Central memory CD4-positive, alpha-beta T cell (primary cell): ENCODE measurements around the gene FSD1.
A peak's percentile ranks its signal among the peaks of the same experiment; 100 is the strongest.
"Not testable (repeated sequence)": the region's sequence is repeated elsewhere in the genome, so short reads cannot be mapped to it uniquely, and the experiment has no call there.

ENCODE experiments used
- DNase-seq: peaks from one replicate; pipeline ENCODE4 v3.0.0; 2022
- total RNA-seq, 3 experiments: gene quantifications; one replicate each; lab custom pipeline; 2026; lab: John Stamatoyannopoulos, UW

The FSD1 gene
- 0.96 to 3.6 (median 1.4) reads per million in 3 experiments for total RNA-seq

DNA sequence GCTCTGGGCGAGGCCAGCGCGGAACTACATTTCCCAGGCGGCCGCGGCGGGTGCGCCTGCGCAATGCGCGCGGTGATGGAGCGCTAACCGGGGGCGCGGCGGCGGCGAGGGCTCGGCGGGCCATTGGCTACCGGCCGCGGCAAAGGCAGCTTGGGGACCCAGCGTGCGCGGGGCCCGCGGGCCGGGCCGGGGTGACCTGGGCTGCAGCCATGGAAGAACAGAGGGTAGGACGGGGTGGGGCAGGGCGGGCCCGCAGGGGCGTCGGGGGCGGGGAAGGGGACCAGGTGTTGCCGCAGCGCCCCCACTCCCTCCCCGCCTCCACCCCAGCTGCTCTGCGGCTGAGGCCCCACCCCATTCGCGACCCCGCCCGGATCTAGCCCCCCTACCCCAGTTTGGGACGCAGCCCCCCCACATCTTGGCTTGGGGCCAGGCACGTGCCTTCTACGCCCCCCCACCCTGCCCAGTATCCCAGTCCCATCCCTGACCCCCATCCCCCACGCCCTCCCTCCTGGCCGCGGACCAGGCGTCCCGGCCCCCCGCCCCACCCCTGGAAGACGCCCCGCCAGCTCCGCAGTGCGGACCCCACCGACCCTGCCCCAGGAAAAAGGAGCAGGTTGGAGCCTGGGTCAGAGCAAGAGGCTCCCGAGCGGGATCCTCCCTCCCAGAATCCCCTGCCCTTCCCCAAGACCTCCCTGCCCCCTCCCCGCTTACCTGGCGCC lies at the start of gene FSD1:
Gene FSD1, plus strand, starts transcription at position 61 of the 719 bp plus-strand sequence. Its CDS starts 149 bp downstream, at position 210.
- peak; percentile 35 for DNase-seq

DNA sequence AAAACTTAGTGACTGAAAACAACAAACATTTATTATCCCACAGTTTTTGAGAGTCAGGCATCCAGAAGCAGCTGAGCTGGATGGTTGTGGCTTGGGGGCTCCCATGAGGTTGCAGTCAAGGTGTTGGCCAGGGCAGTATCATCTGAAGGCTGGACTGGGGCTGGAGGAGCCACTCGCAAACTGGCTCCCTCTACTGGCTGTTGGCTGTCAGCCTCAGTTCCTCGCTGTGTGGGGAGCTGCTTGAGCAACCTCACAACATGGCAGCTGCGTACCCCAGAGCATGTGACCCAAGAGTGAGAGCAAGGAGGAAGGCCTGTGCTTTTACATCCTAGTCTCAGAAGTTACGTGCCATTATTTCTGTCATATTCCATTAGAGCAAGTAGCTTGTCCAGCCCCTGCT lies 47.8 kb upstream of the FSD1 start:
- no peak for DNase-seq

DNA sequence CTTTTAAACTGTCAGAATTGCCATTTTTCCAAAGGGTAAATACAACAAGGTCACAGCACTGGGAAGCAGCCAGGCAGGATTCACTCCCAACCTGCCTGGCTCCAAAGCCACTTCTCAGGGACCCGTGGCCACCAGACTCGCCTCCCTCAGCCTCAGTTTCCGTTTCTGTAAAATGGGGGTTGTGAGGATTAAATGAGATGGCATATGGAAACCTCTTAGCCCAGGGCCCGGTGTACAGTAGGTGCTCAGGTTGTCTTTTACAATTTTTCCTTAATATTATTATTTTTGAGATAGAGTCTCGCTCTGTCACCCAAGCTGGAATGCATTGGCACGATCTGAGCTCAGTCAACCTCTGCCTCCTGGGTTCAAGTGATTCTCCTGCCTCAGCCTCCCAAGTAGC lies 47.4 kb upstream of the FSD1 start:
- DNase-seq: no peak

DNA sequence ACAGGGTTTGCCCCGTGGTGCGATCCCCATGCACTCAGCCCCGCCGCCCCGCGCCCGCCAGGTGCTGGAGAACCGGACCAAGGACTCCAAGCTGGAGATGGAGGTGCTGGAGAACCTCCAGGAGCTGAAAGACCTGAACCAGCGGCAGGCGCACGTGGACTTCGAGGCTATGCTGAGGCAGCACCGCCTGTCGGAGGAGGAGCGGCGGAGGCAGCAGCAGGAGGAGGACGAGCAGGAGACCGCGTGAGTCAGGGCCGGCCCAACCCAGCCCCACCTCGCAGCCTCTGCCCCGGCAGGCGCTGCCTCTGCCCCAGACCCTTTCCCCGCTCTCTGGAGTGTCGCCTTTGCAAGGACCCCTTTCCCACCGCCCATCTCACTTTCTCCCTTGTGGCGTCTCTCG lies 46.2 kb upstream of the FSD1 start:
- DNase-seq: no peak

DNA sequence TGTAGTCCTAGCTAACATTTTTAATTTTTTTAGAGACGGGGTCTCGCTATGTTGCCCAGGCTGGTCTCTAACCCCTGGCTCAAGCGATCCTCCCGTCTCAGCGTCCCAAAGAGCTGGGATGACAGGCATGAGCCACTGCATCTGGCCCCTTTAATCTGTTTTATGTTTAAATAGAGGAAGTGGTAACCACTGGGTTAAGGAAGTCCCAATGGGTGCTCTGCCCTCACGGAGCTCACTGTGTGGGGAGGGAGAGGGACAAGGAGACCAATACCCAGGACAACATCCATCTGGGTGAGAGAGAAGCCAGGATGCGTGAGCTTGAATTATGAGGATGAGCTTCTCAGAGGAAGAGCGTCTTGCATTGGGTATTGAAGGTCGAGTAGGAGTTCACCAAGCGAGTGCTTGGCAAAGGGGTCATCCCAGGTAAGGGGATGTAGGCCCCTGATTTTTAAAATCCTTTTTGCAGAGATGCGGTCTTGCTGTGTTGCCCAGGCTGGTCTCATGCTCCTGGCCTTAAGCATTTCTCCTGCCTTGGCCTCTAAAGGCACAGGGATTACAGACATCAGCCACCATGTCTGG lies 43.7 kb upstream of the FSD1 start:
- DNase-seq: no peak

DNA sequence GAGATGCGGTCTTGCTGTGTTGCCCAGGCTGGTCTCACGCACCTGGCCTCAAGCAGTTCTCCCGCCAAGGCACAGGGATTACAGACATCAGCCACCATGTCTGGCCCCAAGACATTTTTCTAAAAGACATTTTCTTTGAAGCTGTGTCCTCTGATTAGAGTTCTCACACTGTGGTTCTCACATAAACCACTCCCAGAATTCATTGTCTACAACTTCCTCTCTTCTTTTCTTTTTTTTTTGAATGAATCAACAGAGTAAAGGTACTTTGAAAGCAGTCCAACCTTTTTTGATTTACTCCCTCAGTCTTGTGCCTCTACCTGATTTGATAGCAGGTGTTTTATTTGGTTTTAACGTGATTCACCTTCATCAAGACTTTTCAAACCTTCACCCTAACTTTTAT lies 39.6 kb upstream of the FSD1 start:
- peak; percentile 16 for DNase-seq

DNA sequence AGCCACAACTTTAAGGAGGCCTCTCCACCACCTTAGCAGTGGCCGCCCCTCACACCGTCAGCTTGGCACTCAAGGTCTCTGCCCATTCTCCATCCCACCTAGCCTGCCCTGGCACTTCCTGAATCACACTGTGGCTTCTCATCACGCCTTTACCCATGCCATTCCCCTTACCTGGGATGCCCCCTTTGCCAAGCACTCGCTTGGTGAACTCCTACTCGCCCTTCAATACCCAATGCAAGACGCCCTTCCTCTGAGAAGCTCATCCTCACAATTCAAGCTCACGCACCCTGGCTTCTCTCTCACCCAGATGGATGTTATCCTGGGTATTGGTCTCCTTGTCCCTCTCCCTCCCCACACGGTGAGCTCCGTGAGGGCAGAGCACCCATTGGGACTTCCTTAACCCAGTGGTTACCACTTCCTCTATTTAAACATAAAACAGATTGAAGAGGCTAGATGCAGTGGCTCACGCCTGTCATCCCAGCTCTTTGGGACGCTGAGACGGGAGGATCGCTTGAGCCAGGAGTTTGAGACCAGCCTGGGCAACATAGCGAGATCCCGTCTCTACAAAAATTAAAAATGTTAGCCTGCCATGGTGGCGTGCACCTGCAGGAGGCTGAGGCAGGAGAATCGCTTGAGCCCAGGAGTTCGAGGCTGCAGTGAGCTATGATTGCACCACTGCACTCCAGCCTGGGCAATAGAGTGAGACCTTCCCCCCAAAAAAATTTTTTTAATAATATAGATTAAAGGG lies 38.0 kb upstream of the FSD1 start:
- DNase-seq: no peak

DNA sequence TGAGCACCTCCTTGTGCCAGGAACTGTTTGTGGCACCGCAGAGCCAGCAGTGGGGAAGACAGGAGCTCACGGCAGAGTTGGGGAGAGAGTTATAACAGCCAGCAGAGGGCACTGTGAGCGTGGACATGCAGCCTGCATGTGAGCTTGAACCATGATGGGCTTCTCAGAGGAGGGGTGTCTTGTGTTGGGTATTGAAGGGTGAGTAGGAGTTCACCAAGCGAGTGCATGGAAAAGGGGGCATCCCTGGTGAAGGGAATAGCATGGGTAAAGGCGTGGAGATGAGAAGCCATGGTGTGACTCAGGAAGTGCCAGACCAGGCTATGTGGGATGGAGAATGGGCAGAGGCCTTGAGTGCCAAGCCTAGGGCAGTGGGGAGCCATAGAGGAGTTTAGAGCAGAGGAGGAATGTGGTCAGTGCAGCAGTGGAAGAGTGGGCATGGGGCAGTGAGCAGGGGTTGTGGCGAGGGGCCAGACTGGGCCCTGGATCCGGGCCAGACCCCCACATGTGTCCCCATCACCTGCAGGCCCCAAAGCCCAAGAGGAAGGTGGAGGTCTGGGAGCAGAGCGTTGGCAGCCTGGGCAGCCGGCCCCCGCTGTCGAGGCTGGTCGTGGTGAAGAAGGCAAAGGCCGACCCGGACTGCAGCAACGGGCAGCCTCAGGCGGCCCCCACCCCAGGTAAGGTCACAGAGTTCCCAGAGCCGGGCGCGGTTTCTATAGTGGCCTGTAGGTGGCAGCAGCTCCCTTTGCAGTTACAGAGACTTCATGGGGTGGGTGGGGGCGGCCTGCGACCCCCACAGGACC lies 37.1 kb upstream of the FSD1 start:
- DNase-seq: peak; percentile 30

DNA sequence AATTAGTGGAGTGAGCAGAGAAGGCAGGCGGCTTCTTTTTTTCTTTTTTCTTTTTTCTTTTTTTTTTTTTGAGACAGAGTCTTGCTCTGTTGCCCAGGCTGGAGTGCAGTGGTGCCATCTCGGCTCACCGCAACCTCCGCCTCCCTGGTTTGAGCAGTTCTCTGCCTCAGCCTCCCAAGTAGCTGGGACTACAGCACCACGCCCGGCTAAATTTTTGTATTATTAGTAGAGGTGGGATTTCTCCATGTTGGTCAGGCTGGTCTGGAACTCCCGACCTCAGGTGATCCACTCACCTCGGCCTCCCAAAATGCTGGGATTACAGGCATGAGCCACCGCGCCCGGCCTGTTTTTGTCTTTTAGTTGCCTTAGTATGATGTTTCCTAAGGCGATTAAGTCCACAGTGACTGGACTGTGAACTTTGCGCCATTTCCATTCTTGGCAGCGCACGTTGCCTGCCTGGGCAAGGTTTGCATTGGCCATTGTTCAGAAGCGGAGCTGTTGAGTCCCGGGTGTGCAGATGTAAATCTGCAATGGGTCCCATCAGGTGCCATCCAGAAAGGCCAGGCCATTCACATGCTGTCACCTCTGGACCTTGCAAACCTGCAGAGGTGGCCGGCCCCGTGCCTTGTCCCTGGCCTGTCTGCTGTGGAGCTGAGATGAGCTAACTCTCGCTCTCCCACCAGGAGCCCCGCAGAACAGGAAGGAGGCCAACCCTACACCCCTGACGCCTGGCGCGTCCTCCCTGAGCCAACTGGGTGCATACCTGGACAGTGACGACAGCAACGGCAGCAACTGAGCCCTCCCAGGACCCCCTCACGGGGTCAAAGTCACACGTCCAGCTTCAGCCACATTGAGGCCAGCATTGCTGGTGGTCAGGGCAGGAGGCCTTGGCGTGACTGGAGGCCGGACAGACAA lies 36.2 kb upstream of the FSD1 start:
- DNase-seq: no peak

DNA sequence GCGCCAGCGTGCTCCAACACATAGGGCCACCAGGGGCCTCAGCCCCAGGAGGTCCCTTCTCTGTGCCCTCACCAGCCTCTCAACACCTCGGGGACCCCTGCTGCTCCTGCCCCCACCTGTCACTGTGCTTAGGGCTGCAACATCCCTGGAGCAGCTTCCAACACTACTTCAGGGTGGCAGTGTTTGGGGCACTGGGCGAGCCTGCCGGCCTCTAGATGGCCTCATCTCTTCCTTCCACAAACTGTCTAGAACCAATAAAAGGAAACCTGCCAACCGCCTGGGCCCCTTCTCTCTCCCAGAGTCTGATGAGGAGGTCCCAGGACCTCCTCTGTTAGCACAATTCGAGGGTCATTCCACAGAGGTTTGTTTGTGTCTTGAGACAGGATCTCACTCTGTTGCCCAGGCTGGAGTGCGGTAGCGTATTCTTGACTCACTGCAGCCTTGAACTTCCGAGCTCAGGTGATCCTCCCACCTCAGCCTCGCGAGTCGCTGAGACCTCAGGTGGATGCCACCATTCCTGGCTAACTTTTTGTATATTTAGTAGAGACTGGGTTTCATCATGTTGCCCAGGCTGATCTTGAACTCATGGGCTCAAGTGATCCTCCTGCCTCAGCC lies 35.5 kb upstream of the FSD1 start:
- DNase-seq: no peak

DNA sequence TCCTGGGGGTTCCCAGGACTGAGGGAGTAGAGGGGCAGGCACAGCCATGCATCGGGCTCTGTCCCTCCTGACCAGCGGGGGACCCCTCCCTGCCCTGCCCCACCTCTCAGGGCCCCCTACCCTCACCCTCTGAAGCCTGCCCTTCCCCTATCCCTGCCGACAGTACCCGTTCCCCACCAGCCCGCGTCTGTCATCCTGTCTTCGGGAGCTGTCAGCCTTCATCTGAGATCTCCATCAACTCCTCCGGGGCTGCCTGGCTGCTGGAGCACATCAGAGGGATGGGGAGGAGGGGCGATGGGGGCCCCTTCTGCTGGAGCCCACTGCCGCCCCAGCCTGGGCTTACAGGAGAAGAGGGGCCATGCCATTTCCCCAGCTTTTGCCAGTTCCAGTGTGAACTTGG lies 31.5 kb upstream of the FSD1 start:
- DNase-seq: no peak

DNA sequence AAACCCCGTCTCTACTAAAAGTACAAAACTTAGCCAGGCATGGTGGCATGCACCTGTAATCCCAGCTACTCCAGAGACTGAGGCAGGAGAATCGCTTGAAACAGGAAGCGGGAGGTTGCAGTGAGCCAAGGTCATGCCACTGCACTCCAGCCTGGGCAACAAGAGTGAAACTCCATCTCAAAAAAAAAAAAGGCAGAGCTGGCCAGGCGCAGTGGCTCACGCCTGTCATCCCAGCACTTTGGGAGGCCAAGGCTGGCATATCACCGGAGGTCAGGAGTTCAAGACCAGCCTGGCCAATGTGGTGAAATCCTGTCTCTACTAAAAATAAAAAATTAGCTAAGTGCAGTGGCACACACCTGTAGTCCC lies 30.1 kb upstream of the FSD1 start:
- DNase-seq: not testable (repeated sequence)

DNA sequence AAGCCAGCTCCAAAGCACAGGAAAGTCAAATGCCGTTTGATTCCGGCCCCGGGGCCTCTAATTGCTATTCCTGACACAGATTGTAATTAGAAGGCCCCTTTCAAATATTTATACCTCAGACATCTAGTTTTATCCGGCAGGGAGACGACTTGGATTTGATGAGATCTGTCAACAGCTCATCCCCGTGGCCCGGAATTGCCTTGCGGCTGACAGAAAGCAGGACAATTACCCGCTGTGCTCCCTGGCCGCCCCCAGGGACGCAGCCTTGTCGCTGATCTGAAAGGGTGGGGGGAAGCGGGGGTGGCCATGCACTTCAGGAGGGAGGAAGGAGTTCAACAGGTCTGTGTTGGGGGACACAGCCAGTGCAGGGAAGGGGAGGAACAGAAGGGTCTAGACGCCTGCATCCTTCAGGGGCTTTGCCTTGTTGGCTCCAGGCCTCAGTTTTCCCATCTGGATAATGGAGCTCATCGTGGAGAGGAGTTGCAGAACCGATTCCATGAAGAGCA lies 27.2 kb upstream of the FSD1 start:
- DNase-seq: no peak

DNA sequence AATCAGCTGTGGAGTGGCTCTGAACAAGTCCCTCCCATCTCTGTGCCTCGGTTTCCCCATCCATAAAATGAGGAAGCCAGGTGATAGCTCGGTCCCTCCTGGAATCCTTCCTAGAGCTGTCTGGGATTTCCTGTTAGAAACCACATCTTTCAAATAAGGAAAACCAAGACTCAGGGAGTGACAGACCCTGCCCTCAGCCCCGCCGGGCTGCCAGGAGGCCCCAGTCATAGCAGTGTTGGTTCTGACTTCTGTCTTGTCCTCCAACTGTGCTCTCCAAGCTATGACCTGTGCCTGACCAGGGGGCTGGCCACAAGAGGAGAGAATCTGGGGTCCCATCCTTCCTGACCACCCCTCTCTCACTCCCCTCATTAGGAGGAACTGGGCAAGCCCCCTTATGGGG lies 26.4 kb upstream of the FSD1 start:
- no peak for DNase-seq

DNA sequence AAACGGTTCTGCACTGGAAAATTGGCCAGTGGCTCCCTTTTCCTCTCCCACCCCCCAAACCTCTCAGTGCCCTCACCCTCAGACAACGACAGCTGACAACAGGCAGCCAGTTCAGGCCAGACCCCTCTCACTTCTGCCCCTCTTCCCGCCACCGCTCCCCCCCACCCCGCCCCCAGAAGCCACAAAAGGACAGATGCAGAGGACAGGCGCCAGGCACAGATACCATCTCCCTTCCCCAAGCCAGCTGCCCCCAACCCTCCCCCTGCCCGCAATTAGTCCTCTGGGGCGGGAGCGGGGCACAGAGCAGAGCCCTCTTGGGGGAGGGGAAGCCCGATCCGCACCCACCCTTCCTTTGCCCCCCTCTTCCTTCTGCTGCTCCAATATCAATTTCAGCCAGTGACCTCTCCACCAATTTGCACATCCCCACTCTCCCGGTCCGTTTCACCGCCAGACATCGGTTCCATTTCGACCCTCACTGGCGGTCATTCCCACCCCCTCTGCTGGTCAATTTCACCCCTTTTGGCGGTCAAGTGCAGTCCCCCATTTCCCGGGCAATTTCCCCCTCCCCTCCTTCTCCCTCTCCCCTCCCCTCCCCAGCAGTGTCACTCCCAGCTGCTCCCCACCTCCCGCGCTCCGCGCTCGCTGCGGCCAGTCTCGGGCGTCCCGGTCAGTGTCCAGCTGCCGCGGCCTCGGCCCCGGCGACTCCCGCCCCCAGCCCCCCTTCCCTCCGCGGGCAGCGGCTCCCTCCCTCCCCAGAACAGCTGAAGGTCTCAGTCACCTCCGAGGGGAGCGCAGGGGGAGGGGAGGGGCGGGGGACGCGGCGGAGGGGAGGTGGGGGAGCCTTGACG lies 25.8 kb upstream of the FSD1 start, which contains the start of gene SHD:
Gene SHD, plus strand, starts transcription at position 848 of the 848 bp plus-strand sequence. CDS start 798 bp downstream, outside the sequence.
- DNase-seq: no peak

DNA sequence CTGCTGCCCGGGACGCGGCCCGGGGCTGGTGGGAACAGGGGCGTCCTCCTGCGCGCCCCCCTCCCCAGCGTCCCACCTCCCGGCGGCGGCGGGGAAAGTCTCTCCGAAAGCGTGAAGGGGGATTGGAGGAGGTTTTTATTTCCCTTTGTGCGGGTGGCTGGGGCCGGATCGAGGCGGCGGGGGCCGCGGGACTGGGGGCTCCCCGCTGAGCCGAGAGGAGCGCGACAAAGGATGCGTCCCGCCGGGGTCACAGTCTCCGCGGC lies 25.2 kb upstream of the FSD1 start:
- DNase-seq: no peak

DNA sequence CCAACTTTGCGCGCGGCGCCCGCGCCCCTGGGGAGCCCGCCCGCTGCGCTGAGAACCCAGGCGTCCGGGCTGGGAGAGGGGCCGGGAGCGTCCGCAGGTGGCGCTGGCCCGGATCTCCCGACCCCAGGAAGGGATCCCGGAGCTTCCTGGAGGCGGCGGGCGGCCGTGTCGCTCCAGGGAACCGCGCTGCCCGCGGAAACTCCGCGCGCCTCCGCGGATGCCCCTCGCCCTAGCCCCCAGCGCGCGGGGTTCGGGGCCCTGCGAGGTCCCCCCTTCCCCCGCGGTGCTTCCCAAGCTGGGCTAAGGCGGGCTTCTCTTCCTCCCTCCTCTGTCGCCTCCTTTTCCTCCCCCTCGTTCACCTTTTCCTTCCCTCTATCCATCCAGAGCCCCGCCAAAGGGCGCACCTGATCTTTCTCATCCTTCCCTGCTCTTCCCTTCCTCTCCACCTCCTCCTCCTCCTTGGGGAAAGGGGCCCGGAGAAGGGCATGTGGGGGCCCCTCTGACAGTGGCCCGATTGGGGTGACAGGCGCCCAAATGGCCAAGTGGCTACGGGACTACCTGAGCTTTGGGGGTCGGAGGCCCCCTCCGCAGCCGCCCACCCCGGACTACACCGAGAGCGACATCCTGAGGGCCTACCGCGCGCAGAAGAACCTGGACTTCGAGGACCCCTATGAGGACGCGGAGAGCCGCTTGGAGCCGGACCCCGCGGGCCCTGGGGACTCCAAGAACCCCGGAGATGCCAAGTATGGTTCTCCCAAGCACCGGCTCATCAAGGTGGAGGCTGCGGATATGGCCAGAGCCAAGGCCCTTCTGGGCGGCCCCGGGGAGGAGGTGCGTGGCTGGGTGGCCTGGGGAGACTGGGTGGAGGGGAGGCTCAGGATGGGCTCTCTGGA lies 24.6 kb upstream of the FSD1 start:
- DNase-seq: no peak

DNA sequence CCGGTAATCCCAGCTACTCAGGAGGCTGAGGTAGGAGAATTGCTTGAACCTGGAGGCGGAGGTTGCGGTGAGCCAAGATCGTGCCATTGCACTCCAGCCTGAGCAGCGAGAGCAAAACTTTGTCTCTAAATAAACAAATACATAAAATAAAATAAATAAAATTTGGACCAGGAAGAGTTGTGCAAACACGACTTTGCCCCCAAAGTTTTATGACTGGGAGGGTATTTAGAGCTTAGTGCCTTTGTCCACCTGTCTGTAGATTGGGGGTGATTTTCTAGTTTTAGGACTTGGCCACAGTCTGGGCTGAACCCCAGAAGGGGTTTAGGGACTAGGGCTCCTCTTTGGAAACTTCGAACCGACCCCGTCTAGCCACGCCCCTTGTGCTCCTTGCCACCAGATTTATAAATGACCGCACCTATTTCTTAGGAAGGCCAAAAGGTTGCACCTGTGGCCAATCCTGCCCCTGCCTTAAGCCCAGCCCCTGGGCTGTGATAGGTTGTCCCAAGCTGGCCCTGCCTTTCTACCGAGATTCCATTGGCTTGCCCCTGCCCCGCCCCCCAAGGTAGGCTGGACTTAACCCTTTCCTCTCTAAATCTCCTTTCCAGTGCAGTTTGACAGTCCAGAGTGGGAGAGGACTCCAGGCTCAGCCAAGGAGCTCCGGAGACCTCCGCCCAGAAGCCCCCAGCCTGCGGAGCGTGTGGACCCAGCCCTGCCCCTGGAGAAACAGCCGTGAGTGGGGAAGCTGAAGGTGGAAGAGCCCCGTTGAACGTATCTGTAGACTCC lies 20.0 kb upstream of the FSD1 start:
- no peak for DNase-seq

DNA sequence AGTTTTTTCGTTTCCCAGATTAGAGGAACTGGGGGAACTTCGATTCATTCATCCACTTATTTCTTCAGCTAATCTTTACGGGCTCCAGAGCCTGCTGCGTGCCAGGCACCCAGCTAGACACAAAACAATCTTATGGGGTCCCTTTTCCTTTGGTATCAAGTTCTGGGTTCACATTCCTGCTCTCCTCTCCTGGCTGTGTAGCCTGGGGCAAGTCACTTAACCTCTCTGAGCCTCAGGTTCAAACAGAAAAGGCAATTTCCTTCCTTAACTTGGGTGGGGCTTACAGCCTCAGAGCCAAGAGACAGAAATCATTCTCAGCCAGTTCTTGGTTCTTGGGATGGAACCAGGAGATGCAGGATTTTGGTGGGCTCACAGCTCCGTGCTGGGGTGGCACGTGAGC lies 19.4 kb upstream of the FSD1 start:
- no peak for DNase-seq
